ENCODE measurements around the gene DHRS13.
"Not testable (repeated sequence)": the region's sequence is repeated elsewhere in the genome, so short reads cannot be mapped to it uniquely, and the experiment has no call there.

DHRS13 gene

DNA sequence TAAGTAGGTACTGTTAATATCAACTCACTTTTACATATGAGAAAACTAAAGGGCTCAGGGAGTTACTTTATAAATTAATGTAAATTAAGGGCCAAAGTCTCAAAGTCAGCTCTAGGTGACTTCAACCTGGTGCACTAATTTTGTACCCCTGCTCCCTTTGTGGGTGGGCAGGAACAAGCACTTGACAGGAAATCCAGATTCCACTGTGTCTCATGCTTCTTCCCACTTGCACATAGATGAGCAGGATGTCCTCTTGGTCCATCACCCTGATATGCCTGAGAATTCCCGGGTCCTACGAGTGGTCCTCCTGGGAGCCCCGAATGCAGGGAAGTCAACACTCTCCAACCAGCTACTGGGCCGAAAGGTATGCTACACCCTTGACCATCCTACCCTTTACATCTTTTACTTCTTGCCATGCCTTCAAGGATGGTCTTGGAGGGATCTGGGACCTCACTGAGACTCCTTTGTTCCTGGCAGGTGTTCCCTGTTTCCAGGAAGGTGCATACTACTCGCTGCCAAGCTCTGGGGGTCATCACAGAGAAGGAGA, 46.8 kb downstream of the DHRS13 start:
- no peak for DNase-seq

GRCh38 chr17:28855336-28855679, 47.6 kb downstream of the DHRS13 start:
- no peak for DNase-seq

DNA sequence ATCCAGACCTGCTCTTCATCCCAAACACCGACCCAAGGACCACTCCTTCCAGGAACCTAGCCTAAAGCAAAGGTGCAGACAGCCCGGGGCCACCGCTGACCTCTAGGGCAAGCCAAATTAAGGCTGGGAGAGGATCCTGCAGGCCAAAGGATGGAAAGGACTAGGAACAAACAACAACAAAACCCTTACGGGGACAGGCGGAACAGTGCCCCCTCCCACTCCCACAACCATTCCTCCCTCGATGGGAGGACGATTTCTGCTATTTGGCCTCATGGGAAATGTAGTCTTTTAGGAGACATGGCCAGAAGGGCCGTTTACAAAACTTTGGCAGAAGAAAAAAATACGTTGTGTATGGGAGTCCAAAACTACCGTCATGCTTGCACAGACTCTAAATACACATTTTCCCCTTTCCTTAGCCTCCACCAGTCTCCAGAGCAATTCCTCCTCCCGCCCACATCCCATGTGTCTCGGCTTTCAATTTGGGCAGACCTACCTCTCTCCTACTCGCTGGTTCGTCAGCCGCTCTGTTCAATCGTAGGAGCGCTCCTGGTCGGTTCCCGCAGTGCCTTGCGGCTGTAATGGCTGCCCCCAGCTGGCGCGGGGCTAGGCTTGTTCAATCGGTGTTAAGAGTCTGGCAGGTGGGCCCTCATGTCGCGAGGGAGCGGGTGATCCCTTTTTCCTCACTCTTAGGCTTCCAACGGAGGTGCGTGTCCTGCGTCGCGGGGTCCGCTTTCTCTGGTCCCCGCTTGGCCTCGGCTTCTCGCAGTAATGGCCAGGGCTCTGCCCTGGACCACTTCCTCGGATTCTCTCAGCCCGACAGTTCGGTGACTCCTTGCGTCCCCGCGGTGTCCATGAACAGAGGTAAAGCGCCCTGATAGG, 48.2 kb downstream of the DHRS13 start, which contains the start of gene ERAL1:
Gene ERAL1, plus strand, starts transcription at position 560 of the 879 bp plus-strand sequence. Its CDS starts 19 bp downstream, at position 579.
- DNase-seq: peak; percentile 87

DNA sequence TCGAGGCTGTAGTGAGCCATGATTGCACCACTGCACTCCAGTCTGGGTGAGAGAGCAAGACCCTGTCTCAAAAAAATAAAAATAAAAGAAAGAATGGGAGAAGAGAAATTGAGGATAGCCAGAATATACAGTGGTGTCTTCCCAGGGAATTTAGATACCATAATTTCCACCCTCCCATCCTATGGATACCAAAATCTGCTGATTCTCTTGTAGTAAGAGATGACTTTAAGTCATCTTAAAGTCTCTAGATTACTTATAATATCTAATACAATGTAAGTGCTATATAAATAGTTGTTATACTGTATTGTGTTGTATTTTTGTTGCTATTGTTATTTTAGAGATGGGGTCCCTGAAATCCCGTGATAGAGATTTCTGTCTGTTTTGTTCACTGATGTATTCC, 49.6 kb downstream of the DHRS13 start:
- DNase-seq: no peak

DNA sequence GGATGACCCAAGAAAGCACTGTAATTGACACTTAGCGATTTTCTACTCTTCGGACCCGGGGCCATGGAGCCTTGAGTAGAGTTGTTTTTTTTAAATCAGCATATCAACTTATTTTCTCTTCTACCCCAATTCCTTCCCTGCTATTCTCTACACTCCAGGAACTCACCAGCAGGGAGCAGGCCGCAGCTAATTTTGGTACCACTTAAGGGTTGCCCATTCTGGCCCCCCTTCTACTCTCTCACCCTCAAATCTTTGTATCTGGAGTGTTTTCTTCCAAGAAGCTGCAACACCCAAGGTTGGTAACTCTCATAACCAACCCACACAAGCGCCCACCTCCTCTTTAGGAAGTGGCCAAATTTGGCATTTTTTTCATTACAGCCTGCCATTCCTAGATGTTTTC, 53.6 kb downstream of the DHRS13 start:
- DNase-seq: no peak

- DNase-seq: not testable (repeated sequence)
These were observed 54.2 kb downstream of the DHRS13 start for GRCh38 chr17:28848667-28849066.
